ENCODE results near the gene MYCBP2.

Gene MYCBP2

GRCh38 chr13:77329133-77329910 lies 2.4 kb upstream of the MYCBP2 start (continued):
- no peak for TF ChIP-seq ZNF174 (tag by site-specific recombination; IDR thresholded peaks at IDR 0.05)

GRCh38 chr13:77328819-77329132 lies 1.9 kb upstream of the MYCBP2 start:
- peak overlapping the region; percentile 79 for H3K4me3 ChIP-seq (ENCODE audit: low read depth, low read length)
- CTCF ChIA-PET, result interaction anchor here (1.2 kb wide), 1 partner anchor 150 kb away, joined by 3 read pairs; no protein-coding TSS in a partner anchor
- TF ChIP-seq ZNF394 (tag by site-specific recombination; IDR thresholded peaks at IDR 0.05; ENCODE audit: borderline replicate concordance) (no peak), ZNF555 (tag by site-specific recombination; conservative IDR thresholded peaks at IDR 0.05) (no peak), ZBTB49 (tag by site-specific recombination; IDR thresholded peaks at IDR 0.05; ENCODE audit: low read depth) (no peak), HOXA7 (CRISPR knock-in tag; IDR thresholded peaks at IDR 0.05; ENCODE audit: borderline replicate concordance) (no peak), ZNF501 (tag by site-specific recombination; IDR thresholded peaks at IDR 0.05) (no peak), ZNF473 (tag by site-specific recombination; IDR thresholded peaks at IDR 0.05) (no peak)
- TF ChIP-seq, protein P1, sequence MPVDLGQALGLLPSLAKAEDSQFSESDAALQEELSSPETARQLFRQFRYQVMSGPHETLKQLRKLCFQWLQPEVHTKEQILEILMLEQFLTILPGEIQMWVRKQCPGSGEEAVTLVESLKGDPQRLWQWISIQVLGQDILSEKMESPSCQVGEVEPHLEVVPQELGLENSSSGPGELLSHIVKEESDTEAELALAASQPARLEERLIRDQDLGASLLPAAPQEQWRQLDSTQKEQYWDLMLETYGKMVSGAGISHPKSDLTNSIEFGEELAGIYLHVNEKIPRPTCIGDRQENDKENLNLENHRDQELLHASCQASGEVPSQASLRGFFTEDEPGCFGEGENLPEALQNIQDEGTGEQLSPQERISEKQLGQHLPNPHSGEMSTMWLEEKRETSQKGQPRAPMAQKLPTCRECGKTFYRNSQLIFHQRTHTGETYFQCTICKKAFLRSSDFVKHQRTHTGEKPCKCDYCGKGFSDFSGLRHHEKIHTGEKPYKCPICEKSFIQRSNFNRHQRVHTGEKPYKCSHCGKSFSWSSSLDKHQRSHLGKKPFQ (tag by site-specific recombination; IDR thresholded peaks at IDR 0.05), result no peak
- POLR2A ChIA-PET, result no interaction called here
- H3K9me3 ChIP-seq (ENCODE audit: control insufficient read depth, insufficient read depth, low read depth, low read length), result no peaks in the 10 kb centered on the region
- no peaks in the 10 kb centered on the region for H3K4me1 ChIP-seq (ENCODE audit: control insufficient read depth, insufficient read depth, low read length)
- H3K27ac ChIP-seq (ENCODE audit: extremely low read depth, low read depth, low read length), result peak overlapping the region; percentile 59; the same call in 1 of the 2 replicates
- H3K36me3 ChIP-seq (ENCODE audit: control insufficient read depth in 2 of 2, insufficient read depth in 1 of 2, low read length in 2 of 2), result no peaks in the 10 kb centered on the region

GRCh38 chr13:77325371-77325980 lies 1.4 kb downstream of the MYCBP2 start:
- H3K36me3 ChIP-seq (ENCODE audit: control insufficient read depth in 2 of 2, insufficient read depth in 1 of 2, low read length in 2 of 2), result no peaks in the 10 kb centered on the region
- TF ChIP-seq, protein P2, sequence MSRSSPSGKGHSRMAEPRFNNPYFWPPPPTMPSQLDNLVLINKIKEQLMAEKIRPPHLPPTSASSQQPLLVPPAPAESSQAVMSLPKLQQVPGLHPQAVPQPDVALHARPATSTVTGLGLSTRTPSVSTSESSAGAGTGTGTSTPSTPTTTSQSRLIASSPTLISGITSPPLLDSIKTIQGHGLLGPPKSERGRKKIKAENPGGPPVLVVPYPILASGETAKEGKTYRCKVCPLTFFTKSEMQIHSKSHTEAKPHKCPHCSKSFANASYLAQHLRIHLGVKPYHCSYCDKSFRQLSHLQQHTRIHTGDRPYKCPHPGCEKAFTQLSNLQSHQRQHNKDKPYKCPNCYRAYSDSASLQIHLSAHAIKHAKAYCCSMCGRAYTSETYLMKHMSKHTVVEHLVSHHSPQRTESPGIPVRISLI (tag by site-specific recombination; IDR thresholded peaks at IDR 0.05), result peak; percentile 43; the same call in 1 of the 2 replicates
- no peak for TF ChIP-seq ZNF513 (tag by site-specific recombination; IDR thresholded peaks at IDR 0.05)
- H3K27ac ChIP-seq (ENCODE audit: extremely low read depth, low read depth, low read length), result no peak overlapping the region
- H3K4me3 ChIP-seq (ENCODE audit: low read depth, low read length), result peak overlapping the region; percentile 86
- POLR2A ChIA-PET, result no interaction called here
- CTCF ChIA-PET, result interaction anchor here (0.7 to 2.1 kb wide), 4 partner anchors 9 to 153 kb away, joined by 3 to 9 read pairs (median 3); no protein-coding TSS in a partner anchor
- H3K4me1 ChIP-seq (ENCODE audit: control insufficient read depth, insufficient read depth, low read length), result no peaks in the 10 kb centered on the region
- H3K9me3 ChIP-seq (ENCODE audit: control insufficient read depth, insufficient read depth, low read depth, low read length), result no peaks in the 10 kb centered on the region

DNA sequence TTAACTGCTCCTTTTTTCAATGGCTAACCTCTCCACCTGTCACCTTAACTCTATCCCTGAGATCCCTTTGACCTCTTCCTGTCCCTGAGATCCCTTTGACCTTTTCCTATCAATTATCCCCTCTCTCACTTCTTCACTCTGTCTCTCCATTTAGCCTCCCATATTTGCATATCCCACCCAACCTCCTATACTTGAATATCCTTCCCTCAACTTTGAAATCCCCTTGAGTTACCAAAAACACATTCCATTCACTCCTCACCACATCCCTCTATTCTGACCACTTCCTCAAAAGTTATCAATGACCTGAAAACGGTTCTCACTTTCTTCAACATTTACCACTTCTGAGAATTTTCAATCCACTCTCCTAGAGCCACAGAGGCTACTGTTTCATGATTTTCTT lies 3.0 kb downstream of the MYCBP2 start:
- CTCF ChIA-PET, result no interaction called here
- no peak for TF ChIP-seq SCRT1 (tag by site-specific recombination; IDR thresholded peaks at IDR 0.05; ENCODE audit: borderline replicate concordance)
- TF ChIP-seq, protein P1 (tag by site-specific recombination; IDR thresholded peaks at IDR 0.05), result no peak
- TF ChIP-seq MEIS1 (CRISPR knock-in tag; IDR thresholded peaks at IDR 0.05; ENCODE audit: borderline replicate concordance), result no peak
- peak; percentile 76 for TF ChIP-seq ZNF366 (tag by site-specific recombination; conservative IDR thresholded peaks at IDR 0.05)
- TF ChIP-seq ZNF473 (tag by site-specific recombination; IDR thresholded peaks at IDR 0.05), result no peak
- TF ChIP-seq HOXA7 (CRISPR knock-in tag; IDR thresholded peaks at IDR 0.05; ENCODE audit: borderline replicate concordance), result no peak
- TF ChIP-seq TRIM28 (IDR thresholded peaks at IDR 0.05; ENCODE audit: borderline replicate concordance, low read length), result no peak
- peak; percentile 51 for TF ChIP-seq PRDM1 (tag by site-specific recombination; IDR thresholded peaks at IDR 0.05)
- TF ChIP-seq ZNF274 (IDR thresholded peaks at IDR 0.05; ENCODE audit: low read length), result no peak
- TF ChIP-seq ZNF274 (tag by site-specific recombination; IDR thresholded peaks at IDR 0.05; ENCODE audit: borderline replicate concordance), result no peak
- H3K27ac ChIP-seq (ENCODE audit: extremely low read depth, low read depth, low read length), result no peak overlapping the region

More for the DNA sequence above, 3.0 kb downstream of the MYCBP2 start:
- Histone ChIP-seq H3K4me3 (ENCODE audit: low read depth, low read length) (no peak overlapping the region), H3K4me1 (ENCODE audit: control insufficient read depth, insufficient read depth, low read length) (no peaks in the 10 kb centered on the region), H3K9me3 (ENCODE audit: control insufficient read depth, insufficient read depth, low read depth, low read length) (no peaks in the 10 kb centered on the region), H3K36me3 (ENCODE audit: control insufficient read depth in 2 of 2, insufficient read depth in 1 of 2, low read length in 2 of 2) (no peaks in the 10 kb centered on the region)
- POLR2A ChIA-PET, result no interaction called here

All from HEK293 (cell line).